ENCODE results near the gene TCF4. TPM values are rescaled to one million over a fixed set of nuclear protein-coding genes. Genes with fewer than 3 reads are reported as not detected.
A peak's percentile ranks its signal among the peaks of the same experiment; 100 is the strongest.

TCF4 gene
- total and polyA plus RNA-seq, 5 donors = 17.3 to 73.6 (median 58.7) TPM

GRCh38 chr18:55609160-55609825 is 21.3 kb upstream of the TCF4 start:
- WGBS = 92% methylated on average over 6 of the region's 6 CpGs
- intact Hi-C loops (cut with DNase I) = no loop called here
- Histone ChIP-seq H3K4me3 (ENCODE audit: low read length) (no peak overlapping the region), H3K27ac (ENCODE audit: low read length) (no peak overlapping the region), H3K4me1 (ENCODE audit: control insufficient read depth, insufficient read depth, low read length) (no peaks in the 10 kb centered on the region), H3K9me3 (ENCODE audit: control insufficient read depth, low read length) (no peaks in the 10 kb centered on the region), H3K27me3 (ENCODE audit: control insufficient read depth, insufficient read depth) (no peaks in the 10 kb centered on the region)
- DNase-seq (no peak), ATAC-seq (no peak)

DNA sequence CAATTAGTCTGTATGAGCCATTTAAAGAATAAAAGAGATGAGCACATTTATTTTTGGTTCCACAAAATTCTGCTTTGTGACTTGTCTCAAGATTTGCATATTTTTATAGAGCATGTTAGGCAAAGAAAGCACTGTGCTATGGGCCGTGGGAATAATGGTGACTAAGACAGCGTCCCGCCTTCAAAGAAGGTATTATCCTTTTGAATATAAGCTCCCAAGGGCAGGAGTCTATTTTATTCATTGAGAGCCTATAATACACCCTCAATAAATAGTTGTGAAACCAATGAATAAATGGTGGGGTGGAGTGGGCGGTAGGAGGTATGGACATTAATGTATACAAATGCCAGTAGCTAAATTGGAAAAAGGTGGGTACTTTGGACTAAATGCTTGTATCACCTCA is 20.5 kb upstream of the TCF4 start:
- no peak for DNase-seq
- no peaks in the 10 kb centered on the region for H3K9me3 ChIP-seq (ENCODE audit: control insufficient read depth, low read length)
- no peak overlapping the region for H3K4me3 ChIP-seq (ENCODE audit: low read length)
- H3K27ac ChIP-seq (ENCODE audit: low read length) = no peak overlapping the region
- H3K4me1 ChIP-seq (ENCODE audit: control insufficient read depth, insufficient read depth, low read length) = no peaks in the 10 kb centered on the region
- intact Hi-C loops (cut with DNase I) = no loop called here
- ATAC-seq = no peak
- H3K27me3 ChIP-seq (ENCODE audit: control insufficient read depth, insufficient read depth) = no peaks in the 10 kb centered on the region
- 98% methylated on average over 4 of the region's 4 CpGs for WGBS

DNA sequence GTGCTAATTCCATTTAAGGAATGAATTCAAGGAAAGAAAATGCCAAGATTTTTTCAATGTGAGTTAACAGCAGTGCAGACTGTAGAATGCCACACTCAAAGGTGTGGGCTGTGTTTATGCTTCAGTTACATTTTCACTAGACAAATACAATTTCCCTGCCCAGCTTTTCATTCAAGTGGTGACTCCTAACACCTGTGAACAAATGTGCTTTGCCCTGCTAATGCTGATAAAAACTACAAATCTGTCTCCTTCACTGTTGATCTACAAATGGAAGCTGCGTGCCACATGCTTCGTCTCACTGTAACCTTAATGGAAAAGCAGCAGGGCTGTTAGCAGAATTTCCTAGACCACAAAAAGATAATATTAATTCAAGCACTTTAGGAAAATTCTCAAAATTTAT is 19.8 kb upstream of the TCF4 start:
- Histone ChIP-seq H3K27ac (ENCODE audit: low read length) (no peak overlapping the region), H3K27me3 (ENCODE audit: control insufficient read depth, insufficient read depth) (no peaks in the 10 kb centered on the region), H3K4me1 (ENCODE audit: control insufficient read depth, insufficient read depth, low read length) (no peaks in the 10 kb centered on the region), H3K9me3 (ENCODE audit: control insufficient read depth, low read length) (no peaks in the 10 kb centered on the region), H3K4me3 (ENCODE audit: low read length) (no peak overlapping the region)
- intact Hi-C loops (cut with DNase I) = no loop called here
- ATAC-seq (no peak), DNase-seq (no peak)
- 92% methylated on average over 2 of the region's 2 CpGs for WGBS

DNA sequence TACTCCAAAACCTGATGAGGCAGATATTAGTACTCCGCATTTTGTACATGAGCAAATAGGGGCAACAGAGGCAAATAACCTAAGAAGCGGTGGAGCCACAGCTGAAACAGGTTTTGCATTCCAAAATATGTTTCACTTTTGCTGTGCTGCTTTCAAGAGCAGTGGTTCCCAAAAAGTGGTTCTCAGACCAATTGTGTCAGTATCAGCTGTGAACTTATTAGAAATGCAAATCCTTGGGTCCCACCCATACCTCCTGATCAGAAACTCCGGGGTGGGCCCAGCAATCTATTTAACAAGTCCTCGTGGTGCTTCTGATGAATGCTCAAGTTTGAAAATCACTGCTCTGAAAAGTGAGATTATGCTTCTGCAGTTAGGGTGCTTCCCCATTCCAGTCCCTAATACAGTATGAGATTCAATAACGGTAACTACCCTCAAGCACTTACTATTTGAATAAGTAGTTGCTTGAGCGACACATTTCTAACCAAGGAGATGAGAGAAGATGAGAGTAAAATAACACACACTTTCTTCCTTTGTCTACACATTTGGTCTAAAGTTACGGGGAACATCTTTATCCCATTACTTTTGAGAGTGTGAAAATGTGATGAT is 17.8 kb upstream of the TCF4 start:
- ATAC-seq = no peak

GRCh38 chr18:55603775-55604174 is 15.8 kb upstream of the TCF4 start:
- H3K4me1 ChIP-seq (ENCODE audit: control insufficient read depth, insufficient read depth, low read length) = no peaks in the 10 kb centered on the region
- intact Hi-C loops (cut with DNase I) = no loop called here

More for the DNA sequence above, 17.8 kb upstream of the TCF4 start:
- no peaks in the 10 kb centered on the region for H3K4me1 ChIP-seq (ENCODE audit: control insufficient read depth, insufficient read depth, low read length)
- no peak for DNase-seq
- 82% methylated on average over 7 of the region's 7 CpGs for WGBS
- H3K27me3 ChIP-seq (ENCODE audit: control insufficient read depth, insufficient read depth) = no peaks in the 10 kb centered on the region
- intact Hi-C loops (cut with DNase I) = no loop called here
- H3K9me3 ChIP-seq (ENCODE audit: control insufficient read depth, low read length) = no peaks in the 10 kb centered on the region
- no peak overlapping the region for H3K4me3 ChIP-seq (ENCODE audit: low read length)
- no peak overlapping the region for H3K27ac ChIP-seq (ENCODE audit: low read length)

GRCh38 chr18:55593888-55594287 is 5.9 kb upstream of the TCF4 start:
- DNase-seq (no peak), ATAC-seq (no peak)
- WGBS = 97% methylated on average over 2 of the region's 2 CpGs
- intact Hi-C loops (cut with DNase I) = loop anchor here in 1 of 4 donors (10.0 kb wide), 1 partner anchor 181 kb away; no protein-coding TSS in a partner anchor
- Histone ChIP-seq H3K27me3 (ENCODE audit: control insufficient read depth, insufficient read depth) (no peaks in the 10 kb centered on the region), H3K4me3 (ENCODE audit: low read length) (no peak overlapping the region), H3K4me1 (ENCODE audit: control insufficient read depth, insufficient read depth, low read length) (peaks cover 2% of the 10 kb centered on the region), H3K27ac (ENCODE audit: low read length) (no peak overlapping the region), H3K9me3 (ENCODE audit: control insufficient read depth, low read length) (no peaks in the 10 kb centered on the region)

More at GRCh38 chr18:55603775-55604174, 15.8 kb upstream of the TCF4 start:
- H3K27me3 ChIP-seq (ENCODE audit: control insufficient read depth, insufficient read depth) = no peaks in the 10 kb centered on the region
- ATAC-seq (no peak), DNase-seq (no peak)
- no peak overlapping the region for H3K4me3 ChIP-seq (ENCODE audit: low read length)
- H3K9me3 ChIP-seq (ENCODE audit: control insufficient read depth, low read length) = no peaks in the 10 kb centered on the region
- WGBS = 92% methylated on average over 5 of the region's 5 CpGs
- no peak overlapping the region for H3K27ac ChIP-seq (ENCODE audit: low read length)

DNA sequence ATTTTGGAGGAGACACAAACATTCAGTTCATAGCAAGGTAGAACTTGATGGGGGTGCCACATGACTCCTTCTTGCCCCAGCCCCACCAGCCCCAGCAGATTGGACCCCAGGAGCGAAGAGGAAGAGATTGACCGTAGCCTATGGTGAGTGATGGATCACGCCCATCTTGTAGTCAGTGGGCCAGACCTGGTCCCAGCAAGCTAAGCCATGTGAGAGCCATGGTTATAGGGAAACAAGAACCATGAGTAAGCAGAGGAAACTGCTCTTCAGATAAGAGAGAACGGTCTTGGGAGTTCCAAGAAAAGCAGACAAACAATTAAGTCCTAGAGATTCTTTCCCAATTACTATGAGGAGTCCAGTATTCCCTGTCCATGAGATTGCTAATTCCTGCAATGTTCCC is 4.6 kb upstream of the TCF4 start:
- ATAC-seq (peak in 1 of 2 donors; percentile 76), DNase-seq (peak in 1 of 3 donors; percentile 12)
- H3K27me3 ChIP-seq (ENCODE audit: control insufficient read depth, insufficient read depth) = no peaks in the 10 kb centered on the region
- no peaks in the 10 kb centered on the region for H3K9me3 ChIP-seq (ENCODE audit: control insufficient read depth, low read length)
- no peak overlapping the region for H3K4me3 ChIP-seq (ENCODE audit: low read length)
- peaks cover 2% of the 10 kb centered on the region for H3K4me1 ChIP-seq (ENCODE audit: control insufficient read depth, insufficient read depth, low read length)
- intact Hi-C loops (cut with DNase I) = loop anchor here in 1 of 4 donors (10.0 kb wide), 1 partner anchor 182 kb away; no protein-coding TSS in a partner anchor
- no peak overlapping the region for H3K27ac ChIP-seq (ENCODE audit: low read length)
- 67% methylated on average over 4 of the region's 4 CpGs for WGBS

- DNase-seq (no peak), ATAC-seq (no peak)
- H3K27me3 ChIP-seq (ENCODE audit: control insufficient read depth, insufficient read depth) = no peaks in the 10 kb centered on the region
- no peaks in the 10 kb centered on the region for H3K9me3 ChIP-seq (ENCODE audit: control insufficient read depth, low read length)
- H3K27ac ChIP-seq (ENCODE audit: low read length) = no peak overlapping the region
- no peak overlapping the region for H3K4me3 ChIP-seq (ENCODE audit: low read length)
- intact Hi-C loops (cut with DNase I) = loop anchor here in 1 of 4 donors (10.0 kb wide), 1 partner anchor 183 kb away; no protein-coding TSS in a partner anchor
- H3K4me1 ChIP-seq (ENCODE audit: control insufficient read depth, insufficient read depth, low read length) = peaks cover 2% of the 10 kb centered on the region
- WGBS = 78% methylated on average over 1 of the region's 1 CpG
Measured at GRCh38 chr18:55592106-55592505, 4.1 kb upstream of the TCF4 start.

- H3K9me3 ChIP-seq (ENCODE audit: control insufficient read depth, low read length) = no peaks in the 10 kb centered on the region
- intact Hi-C loops (cut with DNase I) = loop anchor here (5.0 to 10.0 kb wide), 7 partner anchors 65 to 985 kb away; no protein-coding TSS in a partner anchor
- peak; percentile 97 to 98 for ATAC-seq
- peak; percentile 98 to 99 (median 99) for DNase-seq
- peaks cover 2% of the 10 kb centered on the region for H3K4me1 ChIP-seq (ENCODE audit: control insufficient read depth, insufficient read depth, low read length)
- 2% methylated on average over 37 of the region's 37 CpGs for WGBS
- H3K4me3 ChIP-seq (ENCODE audit: low read length) = peak overlapping the region; percentile 100
- H3K27ac ChIP-seq (ENCODE audit: low read length) = peak overlapping the region; percentile 71
- H3K27me3 ChIP-seq (ENCODE audit: control insufficient read depth, insufficient read depth) = no peaks in the 10 kb centered on the region
Measured at GRCh38 chr18:55589625-55590291, 1.8 kb upstream of the TCF4 start.

DNA sequence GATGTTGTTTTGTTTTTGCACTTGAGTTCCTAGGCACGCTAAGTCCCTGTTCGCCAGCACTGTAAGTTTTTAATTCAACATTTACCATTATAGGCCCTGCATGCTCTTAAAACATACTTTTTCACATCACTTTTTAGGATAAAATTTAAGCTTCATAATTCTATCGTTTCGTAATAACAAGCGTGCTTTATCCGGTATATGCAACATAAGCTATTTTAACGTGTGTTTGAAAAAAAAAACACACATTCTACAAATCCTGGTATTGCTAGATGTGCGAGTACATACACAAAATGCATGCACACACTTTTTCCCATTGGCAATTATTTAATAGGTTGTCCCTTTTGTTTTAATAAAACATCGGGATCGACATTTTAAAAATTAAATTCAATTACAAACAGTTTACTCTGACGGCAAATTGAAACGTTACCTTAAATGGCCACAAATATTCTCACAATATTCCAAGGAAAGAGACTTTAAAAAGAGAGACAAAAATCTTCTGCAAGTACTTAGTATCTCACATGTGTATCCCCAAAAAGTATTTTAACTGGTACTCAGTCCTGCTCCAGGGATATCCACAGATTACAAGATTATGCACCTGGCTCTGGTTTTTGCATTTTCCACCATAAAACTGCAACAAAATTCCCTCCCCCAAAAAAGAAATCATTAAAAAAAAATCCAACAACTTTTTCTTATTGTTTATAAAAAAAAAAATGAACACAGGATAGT is 1.0 kb upstream of the TCF4 start:
- H3K27ac ChIP-seq (ENCODE audit: low read length) = peak overlapping the region; percentile 98
- H3K4me3 ChIP-seq (ENCODE audit: low read length) = peak overlapping the region; percentile 100
- ATAC-seq (no peak), DNase-seq (no peak)
- H3K9me3 ChIP-seq (ENCODE audit: control insufficient read depth, low read length) = no peaks in the 10 kb centered on the region
- peaks cover 2% of the 10 kb centered on the region for H3K4me1 ChIP-seq (ENCODE audit: control insufficient read depth, insufficient read depth, low read length)
- H3K27me3 ChIP-seq (ENCODE audit: control insufficient read depth, insufficient read depth) = no peaks in the 10 kb centered on the region
- intact Hi-C loops (cut with DNase I) = loop anchor here (5.0 to 10.0 kb wide), 6 partner anchors 64 to 986 kb away; no protein-coding TSS in a partner anchor
- 1% methylated on average over 12 of the region's 12 CpGs for WGBS

Data from right cardiac atrium (tissue), 5 donors.